ENCODE measurements around the gene VPS18. TPM values are rescaled to one million over a fixed set of nuclear protein-coding genes. Genes with fewer than 3 reads are reported as not detected.

Gene VPS18
- total RNA-seq, 4 donors from 2014 or later, result 15.7 to 26.8 (median 23.8) TPM

DNA sequence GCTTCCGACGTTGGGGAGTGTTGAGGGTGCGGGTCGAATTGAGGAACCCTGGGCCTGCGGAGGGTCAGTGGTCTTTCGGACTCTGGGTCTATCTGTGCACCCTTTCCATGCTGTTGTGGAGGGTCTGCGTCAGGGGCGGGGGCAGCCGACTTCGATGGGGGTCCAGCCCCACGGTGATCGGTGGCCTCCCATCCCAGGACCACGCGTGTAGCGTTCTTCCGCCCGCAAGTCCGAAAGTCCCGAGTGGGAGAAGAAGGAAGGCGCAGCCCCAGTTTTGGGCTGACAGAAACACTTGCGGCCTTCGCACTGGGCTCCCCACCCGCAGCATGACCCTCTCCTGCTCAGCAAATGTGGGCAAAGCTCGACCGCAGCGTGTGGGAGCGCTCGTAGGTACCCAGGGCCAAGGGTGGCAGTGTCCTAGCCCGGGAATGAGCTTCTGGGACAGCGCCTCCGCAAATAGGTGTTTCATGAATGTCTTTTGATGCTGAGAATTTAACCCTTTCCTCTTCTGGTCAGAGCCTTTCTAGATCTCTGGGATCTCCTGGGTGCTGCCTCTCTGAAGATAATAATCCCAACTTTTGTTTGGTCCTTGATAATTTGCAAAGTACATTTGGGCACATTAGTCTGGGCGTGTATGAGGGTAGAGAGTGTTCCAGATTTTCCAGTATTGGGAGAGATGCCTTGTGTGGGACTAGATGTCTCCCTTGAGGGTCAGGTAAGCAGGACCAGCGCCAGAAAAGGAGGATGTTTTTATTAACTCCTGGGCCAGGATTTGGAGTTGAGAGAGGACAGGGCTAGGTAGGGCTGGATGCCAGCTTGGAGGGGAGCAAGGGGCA is 32.6 kb downstream of the VPS18 start:
- peak overlapping the region in 2 of 4 donors; percentile 58 to 68 for H3K4me3 ChIP-seq
- no peaks in the 10 kb centered on the region for H3K27me3 ChIP-seq
- TF ChIP-seq, protein P1, sequence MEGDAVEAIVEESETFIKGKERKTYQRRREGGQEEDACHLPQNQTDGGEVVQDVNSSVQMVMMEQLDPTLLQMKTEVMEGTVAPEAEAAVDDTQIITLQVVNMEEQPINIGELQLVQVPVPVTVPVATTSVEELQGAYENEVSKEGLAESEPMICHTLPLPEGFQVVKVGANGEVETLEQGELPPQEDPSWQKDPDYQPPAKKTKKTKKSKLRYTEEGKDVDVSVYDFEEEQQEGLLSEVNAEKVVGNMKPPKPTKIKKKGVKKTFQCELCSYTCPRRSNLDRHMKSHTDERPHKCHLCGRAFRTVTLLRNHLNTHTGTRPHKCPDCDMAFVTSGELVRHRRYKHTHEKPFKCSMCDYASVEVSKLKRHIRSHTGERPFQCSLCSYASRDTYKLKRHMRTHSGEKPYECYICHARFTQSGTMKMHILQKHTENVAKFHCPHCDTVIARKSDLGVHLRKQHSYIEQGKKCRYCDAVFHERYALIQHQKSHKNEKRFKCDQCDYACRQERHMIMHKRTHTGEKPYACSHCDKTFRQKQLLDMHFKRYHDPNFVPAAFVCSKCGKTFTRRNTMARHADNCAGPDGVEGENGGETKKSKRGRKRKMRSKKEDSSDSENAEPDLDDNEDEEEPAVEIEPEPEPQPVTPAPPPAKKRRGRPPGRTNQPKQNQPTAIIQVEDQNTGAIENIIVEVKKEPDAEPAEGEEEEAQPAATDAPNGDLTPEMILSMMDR (IDR thresholded peaks at IDR 0.05), result no peak
- no peak for TF ChIP-seq POLR2A (IDR thresholded peaks at IDR 0.05)
- H3K27ac ChIP-seq, result peak overlapping the region in 2 of 4 donors; percentile 13 to 52
- peak in 1 of 3 donors; percentile 58 for DNase-seq
- no peaks in the 10 kb centered on the region for H3K9me3 ChIP-seq
- H3K4me1 ChIP-seq, result peaks cover 10 to 85% (median 46%) of the 10 kb centered on the region in 4 donors
- H3K36me3 ChIP-seq, result no peaks in the 10 kb centered on the region

DNA sequence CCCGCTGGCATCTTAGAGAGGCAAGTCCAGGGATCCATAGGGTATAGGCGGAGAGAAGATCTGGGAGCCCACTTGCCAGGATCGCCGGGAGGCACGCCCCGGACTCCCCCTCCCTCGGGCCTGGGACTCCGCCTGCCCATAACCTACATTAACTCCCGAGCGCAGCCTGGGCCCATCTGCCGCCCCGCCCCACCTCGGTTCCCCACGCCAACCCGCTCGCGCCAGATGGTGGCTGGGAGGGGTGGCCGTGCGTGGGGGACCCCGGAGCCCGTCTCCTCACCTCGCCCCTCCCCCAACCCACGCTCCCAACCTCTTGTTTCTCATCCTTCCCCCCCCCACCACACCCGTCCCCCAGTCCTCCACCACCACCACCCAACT is 33.2 kb downstream of the VPS18 start:
- Histone ChIP-seq H3K4me3 (peak overlapping the region; percentile 35 to 68 (median 54)), H3K9me3 (no peaks in the 10 kb centered on the region), H3K36me3 (no peaks in the 10 kb centered on the region), H3K27me3 (no peaks in the 10 kb centered on the region), H3K27ac (peak overlapping the region in 3 of 4 donors; percentile 33 to 71 (median 52)), H3K4me1 (peaks cover 10 to 87% (median 46%) of the 10 kb centered on the region in 4 donors)
- DNase-seq, result peak in 1 of 3 donors; percentile 65
- no peak for TF ChIP-seq POLR2A (IDR thresholded peaks at IDR 0.05)
- TF ChIP-seq, protein P1 (IDR thresholded peaks at IDR 0.05), result no peak

DNA sequence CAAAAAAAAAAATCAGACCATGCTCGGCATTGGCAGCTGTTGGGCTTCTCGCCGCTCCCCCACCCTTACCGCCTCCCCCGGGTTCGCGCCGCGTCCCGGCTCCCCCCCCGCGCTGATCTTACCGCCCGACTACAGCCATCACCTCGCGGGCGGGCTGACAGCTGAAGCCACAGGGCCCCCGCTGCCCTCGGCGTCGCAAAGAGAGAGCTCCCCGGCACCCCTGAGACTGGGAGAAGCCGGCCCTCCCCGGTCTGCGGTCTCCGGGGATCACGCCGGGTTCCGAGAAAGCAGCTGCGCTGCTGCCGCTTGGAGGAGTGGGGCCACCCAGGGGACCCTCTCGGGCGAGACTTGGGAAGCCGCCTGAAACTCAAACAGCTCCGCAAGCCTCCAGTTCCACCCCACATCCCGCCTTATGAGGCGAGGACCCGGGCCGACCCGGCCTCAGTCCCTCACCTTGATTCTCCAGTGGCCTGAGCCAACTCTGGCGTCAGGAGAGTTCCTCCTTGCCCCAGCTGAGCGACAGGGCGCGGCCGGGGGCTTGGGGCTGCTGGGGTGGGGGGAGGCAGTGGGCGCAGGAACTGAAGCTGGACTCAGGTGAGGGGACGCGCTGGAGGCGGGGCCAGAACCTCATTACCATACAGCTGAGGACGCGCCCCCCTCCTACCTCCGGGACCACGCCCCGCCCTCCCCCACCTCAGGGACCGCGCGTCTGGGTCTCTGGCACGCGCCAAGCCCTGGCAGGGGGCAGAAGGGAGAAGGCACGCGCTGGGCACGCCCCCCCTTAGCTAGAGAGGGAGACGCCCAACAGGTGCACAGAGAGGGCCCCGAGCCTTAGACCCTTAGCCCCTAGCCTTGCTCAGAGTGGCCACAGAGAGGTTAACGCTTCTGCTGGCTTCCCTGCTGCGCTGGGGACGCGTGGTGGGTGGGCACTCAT is 33.9 kb downstream of the VPS18 start:
- peaks cover 10 to 86% (median 46%) of the 10 kb centered on the region in 4 donors for H3K4me1 ChIP-seq
- no peaks in the 10 kb centered on the region for H3K27me3 ChIP-seq
- TF ChIP-seq POLR2A (IDR thresholded peaks at IDR 0.05), result no peak
- TF ChIP-seq, protein P1 (IDR thresholded peaks at IDR 0.05), result no peak
- peak overlapping the region; percentile 2 to 71 (median 42) for H3K27ac ChIP-seq
- peak in 2 of 3 donors; percentile 23 to 73 for DNase-seq
- H3K36me3 ChIP-seq, result no peaks in the 10 kb centered on the region
- peak overlapping the region; percentile 35 to 68 (median 54) for H3K4me3 ChIP-seq
- H3K9me3 ChIP-seq, result no peaks in the 10 kb centered on the region

DNA sequence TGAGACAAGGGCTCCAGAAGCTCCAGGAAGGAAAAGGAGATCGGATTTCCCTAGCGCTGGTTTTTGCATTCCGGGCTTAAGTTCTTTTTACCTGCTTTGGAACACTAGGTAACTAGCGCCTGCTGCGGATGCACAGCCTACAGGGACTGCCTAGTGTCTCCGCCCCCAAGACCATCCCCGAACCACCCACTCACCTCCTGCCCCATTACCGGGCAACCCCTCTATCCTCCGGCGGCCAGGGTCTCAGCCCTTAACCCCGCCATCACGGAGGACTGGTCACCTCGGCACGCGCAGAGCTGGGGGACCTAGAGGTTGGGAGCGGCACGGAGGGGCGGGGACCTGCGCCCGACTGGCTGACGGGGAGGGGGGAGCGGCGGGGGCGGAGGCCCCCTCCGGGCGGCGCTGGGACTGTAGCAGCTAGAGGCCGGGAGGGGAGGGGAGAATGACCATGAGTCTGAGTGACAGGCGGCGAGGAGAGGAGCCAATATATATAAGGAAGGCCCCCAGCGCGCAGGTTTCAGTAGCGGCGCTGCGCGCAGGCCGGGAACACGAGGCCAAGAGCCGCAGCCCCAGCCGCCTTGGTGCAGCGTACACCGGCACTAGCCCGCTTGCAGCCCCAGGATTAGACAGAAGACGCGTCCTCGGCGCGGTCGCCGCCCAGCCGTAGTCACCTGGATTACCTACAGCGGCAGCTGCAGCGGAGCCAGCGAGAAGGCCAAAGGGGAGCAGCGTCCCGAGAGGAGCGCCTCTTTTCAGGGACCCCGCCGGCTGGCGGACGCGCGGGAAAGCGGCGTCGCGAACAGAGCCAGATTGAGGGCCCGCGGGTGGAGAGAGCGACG is 34.8 kb downstream of the VPS18 start, which contains the start of gene DLL4:
Gene DLL4 (plus strand): TSS at position 520 of the 839 bp plus-strand sequence. CDS start 329 bp downstream, outside the sequence.
- H3K4me1 ChIP-seq, result peaks cover 10 to 77% (median 46%) of the 10 kb centered on the region in 4 donors

More for the DNA sequence above, 34.8 kb downstream of the VPS18 start, which contains the start of gene DLL4:
- Histone ChIP-seq H3K27ac (peak within 1 kb of the TSS; percentile 36 to 71 (median 61)), H3K9me3 (no peaks in the 10 kb centered on the region), H3K4me3 (peak within 1 kb of the TSS; percentile 35 to 68 (median 54)), H3K36me3 (no peaks in the 10 kb centered on the region), H3K27me3 (no peaks in the 10 kb centered on the region)
- peak in 2 of 3 donors; percentile 84 to 87 for DNase-seq
- TF ChIP-seq, protein P1 (IDR thresholded peaks at IDR 0.05), result peak in 1 of 6 experiments; percentile 31
- peak; percentile 85 to 90 for TF ChIP-seq POLR2A (IDR thresholded peaks at IDR 0.05)

All from Peyer's patch (tissue), 4 donors.